OCI-LY7 (cell line): ENCODE results near the gene GOT2.

ENCODE experiments used
- EZH2phosphoT487 ChIP-seq: fragments of 200-600 bp; sonication (generic); IDR thresholded peaks from 2 replicates; pipeline ENCODE4 v1.6.1; 2018; ENCODE audit warnings: low read depth, borderline replicate concordance, mild to moderate bottlenecking, mixed run types, antibody characterized with exemption, low read length, moderate library complexity, mixed read lengths
- TF ChIP-seq, protein P1 (sequence below): fragments of 200-600 bp; sonication (generic); conservative IDR thresholded peaks from 2 replicates; pipeline ENCODE4 v1.5.1; 2014; ENCODE audit warnings: mild to moderate bottlenecking, antibody characterized with exemption, low read length, moderate library complexity, mixed read lengths

DNA sequence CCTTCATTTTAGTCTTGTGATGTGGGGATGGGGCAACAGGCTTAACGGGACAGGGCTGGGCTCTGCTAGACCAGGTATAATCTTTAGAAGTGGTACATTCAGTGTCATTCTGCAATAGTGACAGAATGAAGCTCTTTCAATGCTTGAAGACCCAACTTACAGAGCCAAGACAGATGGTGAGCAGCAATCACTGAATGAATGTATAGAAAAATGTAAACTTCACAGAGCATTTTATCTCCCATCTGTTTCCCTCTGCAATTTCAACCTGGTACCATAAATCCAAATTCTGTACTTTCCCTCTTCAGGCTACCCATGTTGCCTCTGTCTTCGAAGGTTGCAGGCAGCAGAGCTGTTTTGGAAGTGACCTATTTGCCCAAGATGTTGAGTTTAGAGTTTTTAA, 33.5 kb upstream of the GOT2 start:
- TF ChIP-seq, protein P1, sequence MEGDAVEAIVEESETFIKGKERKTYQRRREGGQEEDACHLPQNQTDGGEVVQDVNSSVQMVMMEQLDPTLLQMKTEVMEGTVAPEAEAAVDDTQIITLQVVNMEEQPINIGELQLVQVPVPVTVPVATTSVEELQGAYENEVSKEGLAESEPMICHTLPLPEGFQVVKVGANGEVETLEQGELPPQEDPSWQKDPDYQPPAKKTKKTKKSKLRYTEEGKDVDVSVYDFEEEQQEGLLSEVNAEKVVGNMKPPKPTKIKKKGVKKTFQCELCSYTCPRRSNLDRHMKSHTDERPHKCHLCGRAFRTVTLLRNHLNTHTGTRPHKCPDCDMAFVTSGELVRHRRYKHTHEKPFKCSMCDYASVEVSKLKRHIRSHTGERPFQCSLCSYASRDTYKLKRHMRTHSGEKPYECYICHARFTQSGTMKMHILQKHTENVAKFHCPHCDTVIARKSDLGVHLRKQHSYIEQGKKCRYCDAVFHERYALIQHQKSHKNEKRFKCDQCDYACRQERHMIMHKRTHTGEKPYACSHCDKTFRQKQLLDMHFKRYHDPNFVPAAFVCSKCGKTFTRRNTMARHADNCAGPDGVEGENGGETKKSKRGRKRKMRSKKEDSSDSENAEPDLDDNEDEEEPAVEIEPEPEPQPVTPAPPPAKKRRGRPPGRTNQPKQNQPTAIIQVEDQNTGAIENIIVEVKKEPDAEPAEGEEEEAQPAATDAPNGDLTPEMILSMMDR = no peak
- TF ChIP-seq EZH2phosphoT487 = no peak
